Erythroblast (primary cell): Measurements from ENCODE around the gene NDUFS4.

ENCODE experiments used
- GATA1 ChIP-seq: IDR thresholded peaks from 2 replicates; pipeline ENCODE4 v1.6.1; 2011; ENCODE audit warnings: low read depth, mild to moderate bottlenecking, control low read depth, low read length, moderate library complexity
- POLR2A ChIP-seq: IDR thresholded peaks from 2 replicates; pipeline ENCODE4 v1.6.1; 2011; ENCODE audit warnings: mild to moderate bottlenecking, low read length

DNA sequence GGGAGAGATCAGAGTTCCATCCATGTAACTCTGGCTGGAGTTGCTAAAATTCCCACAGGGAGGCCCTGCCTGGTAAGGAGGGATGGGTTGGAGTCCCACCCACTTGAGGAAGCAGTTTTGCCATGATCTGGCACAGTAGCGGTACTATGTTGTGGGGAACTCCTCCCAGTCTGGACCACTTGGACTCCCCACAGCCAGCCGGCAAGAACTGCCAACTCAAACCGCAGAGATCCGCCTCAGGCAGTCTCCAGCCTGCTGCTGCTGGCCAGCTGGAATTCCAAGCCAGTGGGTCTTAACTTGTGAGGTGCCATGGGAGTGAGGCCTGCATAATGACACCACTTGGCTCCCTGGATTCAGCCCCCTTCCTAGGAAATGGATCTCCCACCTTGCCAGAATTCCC, 151.9 kb downstream of the NDUFS4 start:
- TF ChIP-seq POLR2A (no peak), GATA1 (no peak)
